Measurements from ENCODE around the gene SHROOM3.

SHROOM3 gene

GRCh38 chr4:76670631-76671030 is 235.6 kb downstream of the SHROOM3 start:
- DNase-seq, result no peak

DNA sequence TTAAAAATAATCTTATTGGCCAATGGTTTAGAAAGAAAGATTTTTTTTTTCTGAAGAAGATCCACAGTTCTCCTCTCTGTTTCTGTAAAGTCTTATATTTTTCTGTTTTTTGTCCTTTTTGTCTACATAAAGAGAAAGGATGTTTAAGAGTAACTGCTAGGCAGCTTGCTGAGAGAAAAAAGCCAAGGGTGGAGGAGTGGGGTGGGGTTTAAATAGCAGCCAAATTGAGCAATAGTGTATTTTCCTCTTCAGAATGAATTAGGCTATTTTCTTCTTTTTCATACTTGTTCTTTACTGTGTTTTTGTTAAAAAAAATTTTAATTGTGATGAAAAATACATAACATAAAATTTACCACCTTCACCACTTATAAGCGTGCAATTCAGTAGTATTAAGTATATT is 238.3 kb downstream of the SHROOM3 start:
- no peak for DNase-seq

DNA sequence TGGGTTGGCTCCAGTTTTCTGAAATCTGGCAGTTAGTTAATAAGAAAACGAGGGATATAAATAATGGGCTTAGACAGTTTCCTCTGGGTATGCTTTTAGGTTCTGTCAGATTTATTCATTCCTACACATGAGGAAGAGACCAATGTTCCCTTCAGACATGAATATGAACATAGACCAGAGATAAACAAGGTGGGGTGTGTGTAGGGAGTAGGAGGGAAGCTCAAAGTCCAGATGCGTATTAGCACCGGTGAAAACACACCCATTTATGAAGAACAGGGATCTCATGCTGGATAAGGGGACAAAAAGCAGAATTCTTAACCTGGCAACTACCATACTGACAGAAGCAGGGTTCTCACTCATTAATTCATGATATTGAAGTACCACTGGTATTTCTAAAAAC is 240.0 kb downstream of the SHROOM3 start:
- no peak for DNase-seq

- no peak for DNase-seq
Observed at GRCh38 chr4:76677571-76678326, 242.7 kb downstream of the SHROOM3 start.

DNA sequence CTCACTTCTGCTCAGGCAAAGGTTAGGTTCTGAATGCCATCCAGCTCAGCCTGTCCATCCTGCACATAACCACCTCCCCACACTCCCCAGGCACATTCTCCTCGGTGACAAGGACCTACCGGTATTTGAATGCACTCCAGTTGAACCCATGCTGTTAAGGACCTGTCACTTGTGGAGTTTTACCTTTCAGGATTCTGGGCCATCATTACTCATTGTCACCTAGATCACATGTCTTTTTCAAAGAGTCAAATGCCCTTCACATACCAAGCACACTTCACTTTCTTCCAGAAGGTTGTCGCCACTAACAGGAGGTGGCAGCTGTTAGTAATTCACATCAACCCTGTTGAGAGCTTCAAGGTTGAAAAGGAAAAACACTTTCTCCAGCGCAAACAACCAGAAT is 244.7 kb downstream of the SHROOM3 start:
- no peak for DNase-seq

DNA sequence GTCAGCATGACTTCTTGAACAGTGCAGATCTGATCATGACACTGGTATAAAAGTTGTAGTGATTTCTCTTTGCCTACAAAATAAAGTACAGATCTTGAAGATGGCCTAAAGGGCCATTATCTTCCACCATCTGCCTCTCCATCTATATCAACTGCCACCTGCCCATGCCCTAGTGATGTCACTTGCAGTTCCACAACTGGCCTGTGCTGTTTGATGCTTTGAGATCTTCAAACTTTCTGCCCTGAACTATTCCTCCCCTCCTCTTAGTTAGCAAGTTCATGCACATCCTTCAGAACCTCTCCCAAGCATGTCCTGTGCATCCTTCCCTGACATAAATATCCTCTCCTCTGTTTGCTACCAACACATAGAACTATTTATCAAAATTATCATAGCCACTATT is 245.9 kb downstream of the SHROOM3 start:
- DNase-seq, result no peak

- DNase-seq, result no peak
Observed at GRCh38 chr4:76681996-76682395, 247.0 kb downstream of the SHROOM3 start.

DNA sequence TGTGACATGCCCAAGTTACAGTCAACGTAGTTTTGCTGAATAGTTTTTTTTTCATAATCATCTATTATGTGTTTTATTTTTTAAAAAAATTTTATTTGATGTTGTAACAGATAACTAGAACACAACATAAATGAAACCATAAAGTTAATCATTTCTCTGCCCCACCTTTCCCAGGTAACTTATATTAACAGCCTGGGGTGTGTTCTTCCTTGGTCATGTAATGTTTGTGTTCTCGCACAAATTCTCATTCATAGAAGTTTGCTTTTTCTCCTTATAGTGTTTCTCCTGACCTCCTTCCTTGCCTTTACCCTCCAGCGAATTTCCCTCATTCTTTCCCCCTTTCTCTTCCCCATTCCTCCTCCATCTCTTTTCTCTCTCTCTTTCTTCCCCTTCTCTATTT is 248.1 kb downstream of the SHROOM3 start:
- no peak for DNase-seq

- DNase-seq, result peak; percentile 48 to 70
Observed at GRCh38 chr4:76687746-76688448, 252.9 kb downstream of the SHROOM3 start.

- DNase-seq, result peak; percentile 25 to 28
Observed at GRCh38 chr4:76688619-76689144, 253.7 kb downstream of the SHROOM3 start.

DNA sequence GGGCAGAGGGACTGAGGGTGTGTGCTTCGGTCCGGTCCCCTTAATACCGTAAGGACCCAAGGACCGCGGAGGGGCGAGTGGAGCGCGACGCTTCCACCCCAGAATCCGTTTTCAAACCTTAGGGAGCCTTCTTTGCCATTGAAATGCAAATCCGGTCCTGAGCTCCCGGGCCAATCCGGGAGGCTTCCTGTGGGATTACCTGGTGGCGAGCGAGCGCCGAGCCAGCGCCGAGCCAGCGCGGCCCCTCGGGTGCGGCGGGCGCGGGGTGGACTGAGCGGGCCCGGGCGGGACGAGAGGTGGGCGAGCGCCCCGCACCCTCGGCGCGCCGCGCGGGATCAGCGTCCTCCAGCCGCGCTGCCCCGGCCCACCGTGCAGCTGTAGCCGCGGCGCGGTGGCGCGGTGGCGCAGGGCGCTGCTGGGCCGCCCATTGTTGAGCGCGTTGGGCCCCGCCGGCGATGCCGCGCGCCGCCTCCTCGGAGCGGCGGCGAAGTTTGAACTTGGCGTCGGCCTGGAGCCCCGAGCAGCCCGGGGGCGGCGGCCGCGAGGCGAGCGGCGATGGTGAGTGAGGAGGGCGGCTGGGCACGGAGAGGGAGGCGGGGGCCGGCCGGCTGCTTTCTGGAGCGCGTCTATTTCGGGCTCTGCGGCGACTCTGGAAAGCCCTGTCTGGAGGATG is 254.3 kb downstream of the SHROOM3 start:
- DNase-seq, result peak; percentile 56 to 74

DNA sequence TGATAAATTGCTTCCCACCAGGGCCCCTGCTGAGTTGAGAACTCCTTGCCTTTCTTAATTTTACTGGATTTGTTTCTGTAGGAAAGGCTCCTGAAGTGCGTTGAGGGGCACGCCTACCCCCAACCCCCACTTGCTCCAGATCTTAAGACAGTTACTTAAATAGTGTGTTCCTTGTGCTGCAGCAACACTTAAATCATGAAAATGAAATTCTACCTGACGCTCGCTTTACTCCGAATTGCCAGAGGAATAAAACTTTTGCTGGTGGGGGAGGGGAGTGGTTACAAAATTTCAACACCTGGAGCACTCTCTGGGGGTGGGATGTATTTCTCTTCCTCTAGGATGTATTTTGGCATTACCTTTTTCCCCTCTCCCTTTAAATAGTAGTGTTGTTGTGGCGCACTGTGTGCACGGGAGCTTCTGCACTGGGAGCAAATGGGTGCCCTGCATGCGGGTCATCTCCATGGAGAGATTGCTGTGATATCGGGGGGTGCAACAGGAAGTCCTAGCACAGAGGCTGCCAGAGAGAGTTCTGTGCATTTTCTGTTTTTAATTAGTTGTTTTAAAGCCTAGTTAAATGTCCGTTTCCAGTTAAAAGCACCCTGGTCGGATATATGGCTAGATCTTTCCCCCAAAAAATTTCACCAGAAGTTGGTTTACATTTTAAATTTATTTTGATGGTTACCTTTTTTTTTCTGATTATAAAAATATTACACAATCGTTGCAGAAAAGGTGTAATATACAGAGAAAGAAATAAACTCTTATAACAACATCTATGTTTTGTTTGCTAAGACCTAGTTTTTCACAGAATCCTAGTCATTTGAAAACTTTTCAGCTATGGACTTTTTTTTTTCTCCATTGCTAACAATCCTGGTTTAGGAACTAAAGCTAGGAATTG is 255.2 kb downstream of the SHROOM3 start:
- peak; percentile 1 to 46 for DNase-seq

DNA sequence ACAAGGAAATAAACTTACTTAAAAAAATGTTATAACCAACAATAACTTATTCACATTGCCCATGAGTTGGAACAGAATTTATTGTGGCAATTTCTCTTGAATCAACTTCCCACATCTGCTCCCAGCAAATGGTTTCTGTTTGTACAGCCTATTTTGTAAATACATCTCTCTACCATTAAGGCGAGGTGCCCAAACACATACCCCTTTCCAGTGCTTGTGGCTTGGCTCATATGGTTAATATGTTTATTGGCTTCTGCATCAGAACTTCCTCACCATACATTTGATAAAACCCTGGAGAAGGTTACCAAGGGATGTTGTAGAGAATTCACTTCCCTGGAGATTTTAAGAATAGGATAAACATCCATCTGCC is 255.9 kb downstream of the SHROOM3 start:
- peak; percentile 11 to 70 for DNase-seq

DNA sequence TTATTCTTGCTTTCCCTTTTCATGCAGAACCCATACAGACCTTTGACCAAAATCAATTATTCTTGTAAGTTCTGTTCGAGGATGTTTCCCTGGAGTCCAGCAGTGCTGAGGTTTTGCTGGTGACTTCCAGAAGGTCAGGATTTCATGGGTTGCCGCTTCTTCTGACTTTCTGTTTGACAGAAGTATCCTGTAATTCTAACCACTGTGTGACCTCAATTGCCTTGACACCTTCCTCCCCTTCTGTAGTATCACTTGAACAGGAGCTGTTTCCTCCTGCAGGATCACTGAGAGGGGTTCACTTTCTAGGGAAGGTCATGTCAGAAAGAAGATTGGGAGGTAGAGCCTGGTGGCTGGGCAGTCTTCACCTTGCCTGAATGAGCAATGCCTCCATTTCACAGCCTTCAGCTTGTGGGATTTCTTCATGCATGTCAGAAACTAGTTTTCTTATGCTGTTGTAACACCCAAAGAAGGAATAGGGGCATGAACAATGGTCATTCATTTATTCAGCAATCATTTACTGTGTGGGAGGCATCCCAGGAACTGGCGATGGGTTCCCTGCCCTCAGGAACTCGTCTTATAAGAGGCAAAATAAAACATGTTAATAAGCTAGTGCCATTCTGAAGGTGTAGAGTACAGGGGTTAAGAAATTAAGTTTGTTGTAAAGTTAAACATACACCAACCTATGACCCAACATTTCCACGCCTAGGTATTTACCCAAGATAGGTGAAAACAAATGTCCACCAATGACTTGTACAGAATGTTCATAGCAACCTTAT is 257.0 kb downstream of the SHROOM3 start:
- DNase-seq, result no peak

DNA sequence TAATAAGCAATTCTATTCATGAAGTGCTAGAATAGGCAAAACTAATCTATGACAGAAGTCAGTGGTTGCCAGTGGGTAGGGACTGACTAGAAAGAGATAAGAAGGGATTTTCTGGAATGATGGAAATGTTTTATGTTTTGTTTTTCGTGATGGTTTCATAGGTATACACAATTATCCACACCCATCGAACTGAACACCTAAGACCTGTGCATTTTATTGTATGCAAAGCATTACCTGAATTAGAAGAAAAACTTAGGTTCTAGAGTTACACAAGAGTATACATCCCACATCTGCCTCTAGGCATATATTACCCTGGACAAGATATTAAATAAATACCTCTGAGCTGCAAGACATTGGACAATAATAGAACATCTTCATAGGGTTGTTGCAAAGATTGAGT is 257.7 kb downstream of the SHROOM3 start:
- DNase-seq, result no peak

- DNase-seq, result no peak
Observed at GRCh38 chr4:76694056-76694455, 259.0 kb downstream of the SHROOM3 start.

GRCh38 chr4:76696109-76696508 is 261.1 kb downstream of the SHROOM3 start:
- DNase-seq, result no peak

GRCh38 chr4:76697129-76697803 is 262.2 kb downstream of the SHROOM3 start:
- DNase-seq, result no peak

- DNase-seq, result no peak
Observed at GRCh38 chr4:76698141-76698540, 263.1 kb downstream of the SHROOM3 start.

GRCh38 chr4:76699751-76700310 is 264.8 kb downstream of the SHROOM3 start:
- DNase-seq, result no peak

Data from NCI-H2081 (cell line).